ENCODE measurements around the gene AATF. TPM values are rescaled to one million over a fixed set of nuclear protein-coding genes. Genes with fewer than 3 reads are reported as not detected.

Gene AATF, protein sequence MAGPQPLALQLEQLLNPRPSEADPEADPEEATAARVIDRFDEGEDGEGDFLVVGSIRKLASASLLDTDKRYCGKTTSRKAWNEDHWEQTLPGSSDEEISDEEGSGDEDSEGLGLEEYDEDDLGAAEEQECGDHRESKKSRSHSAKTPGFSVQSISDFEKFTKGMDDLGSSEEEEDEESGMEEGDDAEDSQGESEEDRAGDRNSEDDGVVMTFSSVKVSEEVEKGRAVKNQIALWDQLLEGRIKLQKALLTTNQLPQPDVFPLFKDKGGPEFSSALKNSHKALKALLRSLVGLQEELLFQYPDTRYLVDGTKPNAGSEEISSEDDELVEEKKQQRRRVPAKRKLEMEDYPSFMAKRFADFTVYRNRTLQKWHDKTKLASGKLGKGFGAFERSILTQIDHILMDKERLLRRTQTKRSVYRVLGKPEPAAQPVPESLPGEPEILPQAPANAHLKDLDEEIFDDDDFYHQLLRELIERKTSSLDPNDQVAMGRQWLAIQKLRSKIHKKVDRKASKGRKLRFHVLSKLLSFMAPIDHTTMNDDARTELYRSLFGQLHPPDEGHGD
- total RNA-seq (ENCODE audit: low replicate concordance): 28.9 and 32.1 TPM in 2 replicates

DNA sequence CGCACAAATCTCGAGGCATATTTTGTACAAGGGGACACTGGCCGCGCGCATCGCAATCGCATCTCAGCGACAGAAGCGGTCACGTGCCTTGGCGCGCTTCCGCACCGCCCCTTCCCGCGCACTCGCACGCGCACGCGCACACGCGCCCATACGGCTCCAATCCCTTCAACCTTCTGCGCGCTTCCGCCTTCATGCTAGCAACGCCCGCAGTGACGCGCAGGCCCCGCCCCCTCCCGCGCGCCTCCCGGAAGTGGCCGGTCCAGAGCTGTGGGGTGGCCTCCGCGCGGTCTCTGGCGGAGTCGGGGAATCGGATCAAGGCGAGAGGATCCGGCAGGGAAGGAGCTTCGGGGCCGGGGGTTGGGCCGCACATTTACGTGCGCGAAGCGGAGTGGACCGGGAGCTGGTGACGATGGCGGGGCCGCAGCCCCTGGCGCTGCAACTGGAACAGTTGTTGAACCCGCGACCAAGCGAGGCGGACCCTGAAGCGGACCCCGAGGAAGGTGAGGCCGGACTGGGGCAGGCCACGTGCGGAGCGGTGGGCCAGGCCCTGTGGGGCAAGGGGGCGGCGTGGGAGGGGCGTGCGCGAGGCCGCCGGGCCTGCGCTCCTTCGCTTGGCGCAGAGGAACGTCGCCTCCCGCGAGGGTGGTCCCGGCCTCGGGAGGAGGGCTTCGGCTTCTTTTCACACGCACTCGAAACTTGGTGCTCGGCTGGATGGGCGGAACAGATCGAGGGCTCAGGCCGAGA, at the start of gene AATF:
AATF (plus strand) TSS at position 238 of the 744 bp plus-strand sequence; CDS start at position 410, 172 bp downstream.
- peaks cover 51% of the 10 kb centered on the region for H4K20me1 ChIP-seq (ENCODE audit: low read depth)
- peaks cover 10% of the 10 kb centered on the region for H3K4me1 ChIP-seq
- Mint-ChIP-seq H3K27ac (peak within 1 kb of the TSS; percentile 59), H3K9me3 (no peaks in the 10 kb centered on the region), H3K4me1 (peaks cover 32% of the 10 kb centered on the region), H3K27me3 (ENCODE audit: insufficient read depth, low read depth) (peaks cover 40% of the 10 kb centered on the region), H3K36me3 (peaks cover 13% of the 10 kb centered on the region), H3K4me3 (peak within 1 kb of the TSS; percentile 87)
- H2AFZ ChIP-seq (replicated peaks): peak within 1 kb of the TSS; percentile 77
- peak; percentile 98 for DNase-seq (ENCODE audit: low spot score)
- peaks cover 44% of the 10 kb centered on the region for H3F3A ChIP-seq (ENCODE audit: low read depth)
- H3K27ac ChIP-seq: peak within 1 kb of the TSS; percentile 43
- peaks cover 28% of the 10 kb centered on the region for H3K79me2 ChIP-seq (ENCODE audit: low read depth)
- H3K27me3 ChIP-seq: peaks cover 47% of the 10 kb centered on the region
- H3K9ac ChIP-seq: peak within 1 kb of the TSS; percentile 20
- H3K4me2 ChIP-seq: peak within 1 kb of the TSS; percentile 73
- TF ChIP-seq CTCF (IDR thresholded peaks at IDR 0.05): no peak
- no peak for TF ChIP-seq EZH2phosphoT487 (IDR thresholded peaks at IDR 0.05)
- peak; percentile 2 for TF ChIP-seq EZH2 (IDR thresholded peaks at IDR 0.05)
- H3K36me3 ChIP-seq: peaks cover 5% of the 10 kb centered on the region
- H3K4me3 ChIP-seq: peak within 1 kb of the TSS; percentile 56
- no peaks in the 10 kb centered on the region for H3K9me3 ChIP-seq (ENCODE audit: low read depth)

DNA sequence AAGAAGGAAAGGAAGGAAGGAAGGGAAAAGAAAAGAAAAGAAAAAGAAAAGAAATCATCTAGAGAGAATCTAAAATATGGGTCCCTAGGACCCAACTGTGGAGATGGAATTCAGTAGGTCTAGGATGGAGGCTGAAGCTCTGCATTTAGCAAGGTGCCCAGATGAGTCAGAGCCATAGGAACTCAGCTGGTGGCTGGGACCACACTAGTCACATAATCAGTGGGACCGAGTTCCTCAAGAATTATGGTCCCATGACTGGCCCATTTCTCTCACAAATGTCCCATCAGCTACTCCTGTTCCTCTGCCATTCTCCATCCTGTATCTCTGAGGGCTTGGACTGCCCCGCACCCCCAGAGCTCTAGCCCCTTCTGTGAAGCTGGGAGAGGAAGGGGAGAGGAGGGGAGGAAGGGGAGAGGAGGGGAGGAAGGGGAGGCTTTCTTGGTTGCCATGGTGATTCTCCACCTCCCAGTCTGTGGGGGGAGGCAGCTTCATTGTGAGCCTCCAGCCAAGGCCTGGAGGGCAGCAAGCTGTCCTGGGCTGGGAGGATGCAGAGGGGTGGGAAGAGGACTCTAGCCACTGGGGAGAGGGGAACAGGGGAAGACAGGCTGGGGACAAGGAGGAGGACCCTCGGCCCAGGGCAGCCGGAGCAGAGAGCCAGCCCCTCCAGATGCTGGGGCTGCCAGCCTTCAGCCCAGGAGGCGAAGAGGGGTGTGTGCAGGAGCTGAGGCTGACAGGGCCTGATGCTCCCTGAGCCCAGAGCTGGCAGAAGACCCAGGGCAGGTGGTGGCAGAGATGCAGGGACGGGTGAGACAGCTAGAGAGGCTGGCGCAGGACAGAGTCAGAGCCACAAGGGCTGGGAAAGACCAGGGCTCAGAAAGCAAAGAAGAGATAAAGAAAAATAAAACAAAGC, 49.2 kb upstream of the AATF start:
- Histone ChIP-seq H3K36me3 (no peaks in the 10 kb centered on the region), H3F3A (ENCODE audit: low read depth) (no peaks in the 10 kb centered on the region), H3K4me1 (peaks cover 14% of the 10 kb centered on the region), H2AFZ (replicated peaks) (no peak overlapping the region), H3K79me2 (ENCODE audit: low read depth) (no peaks in the 10 kb centered on the region), H3K9me3 (ENCODE audit: low read depth) (no peaks in the 10 kb centered on the region), H4K20me1 (ENCODE audit: low read depth) (no peaks in the 10 kb centered on the region), H3K4me2 (peak overlapping the region; percentile 1), H3K4me3 (no peak overlapping the region), H3K27ac (no peak overlapping the region), H3K9ac (no peak overlapping the region), H3K27me3 (no peaks in the 10 kb centered on the region)
- Mint-ChIP-seq H3K4me3 (peak overlapping the region; percentile 54), H3K9me3 (no peaks in the 10 kb centered on the region), H3K36me3 (no peaks in the 10 kb centered on the region), H3K4me1 (peaks cover 33% of the 10 kb centered on the region), H3K27me3 (ENCODE audit: insufficient read depth, low read depth) (peaks cover 13% of the 10 kb centered on the region), H3K27ac (peak overlapping the region; percentile 96)
- TF ChIP-seq EZH2 (IDR thresholded peaks at IDR 0.05): no peak
- TF ChIP-seq EZH2phosphoT487 (IDR thresholded peaks at IDR 0.05): no peak
- no peak for TF ChIP-seq CTCF (IDR thresholded peaks at IDR 0.05)
- peak; percentile 67 for DNase-seq (ENCODE audit: low spot score)

DNA sequence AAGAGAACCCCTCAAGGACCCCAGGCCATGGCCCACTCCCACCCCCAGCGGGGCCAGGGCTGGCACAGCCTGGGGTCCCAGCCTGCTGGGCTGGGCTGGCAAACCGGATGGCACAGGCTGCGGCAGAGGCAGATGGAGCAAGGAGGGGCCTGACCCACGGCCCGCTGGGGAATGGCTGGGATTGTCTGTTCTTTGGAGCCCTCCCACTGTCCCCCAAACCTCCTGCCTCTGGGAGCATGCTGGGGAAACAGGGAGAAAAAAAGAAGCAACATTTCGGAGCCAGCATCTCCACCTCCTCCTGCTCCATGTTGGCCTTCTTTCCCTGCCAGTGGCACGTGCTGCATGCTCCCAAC, 48.6 kb upstream of the AATF start:
- peak overlapping the region; percentile 1 for H3K4me2 ChIP-seq
- no peak overlapping the region for H3K27ac ChIP-seq
- H3K4me1 ChIP-seq: peaks cover 14% of the 10 kb centered on the region
- H3K4me3 ChIP-seq: no peak overlapping the region
- no peak for DNase-seq (ENCODE audit: low spot score)
- no peaks in the 10 kb centered on the region for H3K36me3 ChIP-seq
- H3F3A ChIP-seq (ENCODE audit: low read depth): no peaks in the 10 kb centered on the region
- no peaks in the 10 kb centered on the region for H3K36me3 Mint-ChIP-seq
- no peaks in the 10 kb centered on the region for H3K9me3 ChIP-seq (ENCODE audit: low read depth)
- H3K4me3 Mint-ChIP-seq: no peak overlapping the region
- TF ChIP-seq CTCF (IDR thresholded peaks at IDR 0.05) (no peak), EZH2 (IDR thresholded peaks at IDR 0.05) (no peak), EZH2phosphoT487 (IDR thresholded peaks at IDR 0.05) (no peak)
- peaks cover 13% of the 10 kb centered on the region for H3K27me3 Mint-ChIP-seq (ENCODE audit: insufficient read depth, low read depth)
- H3K9me3 Mint-ChIP-seq: no peaks in the 10 kb centered on the region
- no peaks in the 10 kb centered on the region for H4K20me1 ChIP-seq (ENCODE audit: low read depth)
- no peaks in the 10 kb centered on the region for H3K27me3 ChIP-seq
- no peak overlapping the region for H2AFZ ChIP-seq (replicated peaks)
- H3K4me1 Mint-ChIP-seq: peaks cover 33% of the 10 kb centered on the region
- H3K9ac ChIP-seq: no peak overlapping the region
- H3K27ac Mint-ChIP-seq: no peak overlapping the region
- H3K79me2 ChIP-seq (ENCODE audit: low read depth): no peaks in the 10 kb centered on the region
